Stimulated activated memory B cell treated with anti-CD40 and anti-IgM and Interleukin-4, amounts not matched to agents 10 μg/mL and 1 μg/mL and 100 μg/mL, for 72 hours (primary cell): ENCODE results near the gene ROBO2.

Experiments used
- ATAC-seq: fragments of 150-1000 bp; cut with Tn5 transposase; 2 replicates; pipeline ENCODE4 v1.10.0; 2021
- H3K27ac Mint-ChIP-seq: one replicate; pipeline ENCODE4 v1.8.0; 2022; ENCODE audit warnings: mild to moderate bottlenecking, mixed read lengths
- H3K27me3 Mint-ChIP-seq: one replicate; pipeline ENCODE4 v1.8.0; 2022; ENCODE audit warnings: mixed read lengths
- H3K36me3 Mint-ChIP-seq: one replicate; pipeline ENCODE4 v1.8.0; 2022; ENCODE audit warnings: mixed read lengths
- H3K4me1 Mint-ChIP-seq: one replicate; pipeline ENCODE4 v1.8.0; 2022; ENCODE audit warnings: mixed read lengths
- H3K4me3 Mint-ChIP-seq: one replicate; pipeline ENCODE4 v1.8.0; 2022; ENCODE audit warnings: mild to moderate bottlenecking, moderate library complexity, mixed read lengths
- H3K9me3 Mint-ChIP-seq: one replicate; pipeline ENCODE4 v1.8.0; 2022; ENCODE audit warnings: mixed read lengths

Gene ROBO2

DNA sequence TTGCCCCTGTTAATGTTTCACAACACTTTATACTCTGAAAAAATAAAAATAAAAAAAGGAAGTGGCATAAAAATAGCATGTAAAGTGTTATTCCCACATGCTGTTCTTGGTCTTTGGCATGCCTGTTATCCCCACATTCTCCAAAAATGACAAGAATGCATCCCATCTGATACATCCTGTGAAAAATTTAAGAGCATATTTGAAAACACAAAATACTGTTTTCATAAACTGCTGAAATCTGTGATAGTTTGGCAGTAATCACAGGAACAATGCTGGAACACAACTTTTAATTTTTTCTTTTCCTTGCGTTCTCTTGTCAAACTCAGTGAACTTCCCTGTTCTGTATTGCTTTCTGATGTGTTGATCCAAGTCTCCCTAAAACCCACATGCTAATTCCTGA is 288.8 kb downstream of the ROBO2 start:
- H3K27me3 Mint-ChIP-seq: no peaks in the 10 kb centered on the region
- no peaks in the 10 kb centered on the region for H3K4me1 Mint-ChIP-seq
- H3K27ac Mint-ChIP-seq: no peak overlapping the region
- no peaks in the 10 kb centered on the region for H3K36me3 Mint-ChIP-seq
- no peaks in the 10 kb centered on the region for H3K9me3 Mint-ChIP-seq
- no peak overlapping the region for H3K4me3 Mint-ChIP-seq
- no peak for ATAC-seq

DNA sequence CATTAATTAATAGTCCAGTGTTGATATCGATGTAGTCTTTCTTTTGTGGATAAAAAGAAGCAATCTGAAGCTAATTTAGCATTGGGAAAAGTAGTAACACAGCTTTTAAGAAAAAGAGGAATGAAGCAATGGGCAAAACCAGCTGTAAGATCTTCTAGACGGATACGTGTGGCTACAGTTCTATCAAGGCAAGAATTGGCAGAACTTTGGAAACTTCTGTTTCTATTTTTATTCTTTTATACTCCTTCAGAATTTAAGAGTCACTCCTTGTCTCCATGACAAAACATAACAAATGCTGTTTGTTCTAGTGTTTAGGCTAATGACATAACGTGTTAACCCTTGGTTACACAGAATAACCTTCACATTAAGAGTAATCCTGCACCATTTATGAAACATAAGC is 289.2 kb downstream of the ROBO2 start:
- H3K27ac Mint-ChIP-seq: no peak overlapping the region
- no peak overlapping the region for H3K4me3 Mint-ChIP-seq
- H3K9me3 Mint-ChIP-seq: no peaks in the 10 kb centered on the region
- no peaks in the 10 kb centered on the region for H3K27me3 Mint-ChIP-seq
- no peak for ATAC-seq
- no peaks in the 10 kb centered on the region for H3K36me3 Mint-ChIP-seq
- no peaks in the 10 kb centered on the region for H3K4me1 Mint-ChIP-seq

DNA sequence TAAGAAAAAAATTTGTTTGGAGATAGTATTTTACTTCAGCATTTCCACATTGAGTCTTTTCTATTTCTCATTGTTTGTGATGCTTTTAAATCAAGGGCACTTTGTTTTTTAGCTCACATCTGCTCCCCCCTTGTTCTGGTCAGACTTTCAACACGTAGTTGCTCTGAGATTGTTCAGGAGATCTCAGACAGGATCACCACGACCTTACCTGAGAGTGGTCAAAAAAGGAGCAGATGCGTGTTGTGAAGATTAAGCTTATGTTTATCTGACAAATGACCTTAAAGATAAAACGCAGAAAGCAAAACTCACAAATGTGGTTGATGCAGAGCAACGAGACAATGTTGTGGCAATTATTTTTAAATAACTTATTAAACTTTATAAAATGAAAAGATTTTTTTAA is 298.3 kb downstream of the ROBO2 start:
- no peak for ATAC-seq
- Mint-ChIP-seq H3K27ac (no peak overlapping the region), H3K4me3 (no peak overlapping the region), H3K4me1 (no peaks in the 10 kb centered on the region), H3K27me3 (no peaks in the 10 kb centered on the region), H3K9me3 (no peaks in the 10 kb centered on the region), H3K36me3 (no peaks in the 10 kb centered on the region)

DNA sequence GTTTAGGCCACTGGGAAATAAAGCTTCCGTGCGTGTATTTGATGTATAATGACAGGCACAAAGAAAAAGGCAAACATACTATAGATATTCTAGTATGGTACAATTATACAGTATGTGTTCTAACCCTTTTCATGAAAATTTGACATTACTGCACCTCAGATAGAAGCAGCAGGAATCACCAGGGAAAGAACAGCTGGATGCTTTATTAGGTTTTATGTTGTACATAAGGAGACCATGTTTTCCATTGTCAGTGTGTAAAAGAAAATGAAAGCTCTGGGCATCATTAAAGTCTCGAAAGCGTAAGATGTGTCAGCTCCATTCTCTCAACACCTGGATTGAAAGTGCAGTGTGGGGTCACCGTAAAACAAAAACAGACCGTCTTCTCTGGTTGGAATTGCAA is 302.1 kb downstream of the ROBO2 start:
- Mint-ChIP-seq H3K4me3 (no peak overlapping the region), H3K27ac (no peak overlapping the region), H3K4me1 (no peaks in the 10 kb centered on the region), H3K36me3 (no peaks in the 10 kb centered on the region), H3K27me3 (no peaks in the 10 kb centered on the region), H3K9me3 (peaks cover 3% of the 10 kb centered on the region)
- no peak for ATAC-seq

DNA sequence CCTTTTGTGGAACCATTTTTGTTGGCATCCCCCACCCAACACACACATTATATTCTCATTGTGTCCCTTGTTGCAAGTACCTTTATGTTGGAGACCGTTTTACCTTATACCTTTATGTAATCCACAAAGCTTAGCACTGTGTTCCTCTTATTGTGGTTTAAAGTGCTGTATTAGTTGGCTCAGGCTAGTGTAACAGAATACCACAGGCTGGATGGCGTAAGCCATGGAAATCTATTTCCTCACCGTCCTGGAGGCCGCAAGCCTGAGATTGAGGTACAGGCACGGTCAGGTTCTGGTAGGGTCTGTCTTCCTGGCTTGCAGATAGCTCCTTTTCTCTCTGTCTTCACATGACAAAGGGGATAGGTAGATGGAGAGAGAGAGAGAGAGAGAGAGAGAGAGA is 302.8 kb downstream of the ROBO2 start:
- Mint-ChIP-seq H3K27me3 (no peaks in the 10 kb centered on the region), H3K4me3 (no peak overlapping the region)
- ATAC-seq: no peak

DNA sequence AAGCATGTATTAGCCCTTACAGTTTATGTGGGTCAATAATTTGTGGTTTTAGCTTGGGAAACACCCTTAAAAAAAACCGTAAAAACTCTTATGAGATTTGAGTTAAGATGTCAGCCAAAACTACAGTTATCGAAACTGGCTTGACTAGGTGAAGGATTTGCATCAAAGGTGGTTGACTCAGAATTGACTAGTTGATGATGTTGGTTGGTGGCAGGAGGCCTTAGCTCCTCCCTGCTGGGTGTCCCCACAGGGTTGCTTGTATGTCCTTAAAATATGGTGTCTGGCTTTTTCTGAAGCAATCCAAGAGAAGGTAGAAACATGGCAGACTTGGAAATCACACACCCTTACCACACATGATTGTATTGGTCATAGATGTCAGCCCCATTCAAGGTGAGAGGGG is 305.1 kb downstream of the ROBO2 start:
- Mint-ChIP-seq H3K4me3 (no peak overlapping the region), H3K9me3 (peaks cover 5% of the 10 kb centered on the region), H3K36me3 (no peaks in the 10 kb centered on the region), H3K27ac (no peak overlapping the region), H3K27me3 (no peaks in the 10 kb centered on the region), H3K4me1 (no peaks in the 10 kb centered on the region)
- ATAC-seq: no peak

More for the DNA sequence above, 302.8 kb downstream of the ROBO2 start:
- Mint-ChIP-seq H3K4me1 (no peaks in the 10 kb centered on the region), H3K9me3 (peaks cover 5% of the 10 kb centered on the region), H3K36me3 (no peaks in the 10 kb centered on the region), H3K27ac (no peak overlapping the region)

DNA sequence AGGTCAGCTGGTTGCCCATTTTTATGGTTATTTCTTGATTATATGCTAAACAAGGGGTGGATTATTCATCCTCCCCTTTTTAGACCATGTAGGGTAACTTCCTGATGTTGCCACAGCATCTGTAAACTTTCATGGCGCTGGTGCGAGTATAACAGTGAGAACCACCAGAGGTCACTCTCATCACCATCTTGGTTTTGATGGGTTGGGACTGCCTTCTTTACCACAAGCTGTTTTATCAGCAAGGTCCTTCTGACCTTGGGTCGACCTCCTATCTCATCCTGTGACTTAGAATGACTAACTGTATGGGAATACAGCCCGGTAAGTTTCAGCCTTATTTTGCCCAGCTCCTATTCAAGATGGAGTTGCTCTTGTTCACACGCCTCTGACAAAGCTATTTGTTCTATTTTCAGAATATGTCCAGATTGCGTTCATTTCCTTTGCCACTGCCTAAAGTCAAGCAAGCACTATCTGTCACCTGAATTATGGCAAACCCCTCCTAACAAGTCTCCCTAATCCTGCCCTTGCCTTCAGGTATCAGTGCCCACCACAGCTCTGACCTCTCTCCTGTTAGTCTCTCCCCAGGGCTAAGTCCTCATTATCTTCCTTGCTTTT is 308.5 kb downstream of the ROBO2 start:
- Mint-ChIP-seq H3K4me1 (no peaks in the 10 kb centered on the region), H3K36me3 (no peaks in the 10 kb centered on the region), H3K27ac (no peak overlapping the region), H3K9me3 (peaks cover 5% of the 10 kb centered on the region), H3K27me3 (no peaks in the 10 kb centered on the region), H3K4me3 (no peak overlapping the region)
- no peak for ATAC-seq

DNA sequence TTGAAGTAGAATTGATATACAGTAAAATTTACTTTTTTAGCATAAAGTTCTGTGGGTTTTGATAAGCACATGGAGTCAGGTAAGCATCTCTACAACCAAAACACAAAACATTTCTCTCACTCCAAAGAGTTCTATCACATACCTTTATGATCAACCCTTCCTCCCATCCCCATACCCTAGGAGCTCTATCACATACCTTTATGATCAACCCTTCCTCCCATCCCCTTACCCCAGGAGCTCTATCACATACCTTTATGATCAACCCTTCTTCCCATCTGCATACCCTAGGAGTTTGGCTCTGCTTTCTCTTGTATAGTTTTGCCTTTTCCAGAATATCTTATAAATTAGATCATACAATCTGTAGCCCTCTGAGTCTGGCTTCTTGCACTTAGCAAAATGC is 315.1 kb downstream of the ROBO2 start:
- no peak for ATAC-seq
- H3K4me1 Mint-ChIP-seq: no peaks in the 10 kb centered on the region
- H3K27me3 Mint-ChIP-seq: no peaks in the 10 kb centered on the region
- H3K36me3 Mint-ChIP-seq: no peaks in the 10 kb centered on the region
- H3K4me3 Mint-ChIP-seq: no peak overlapping the region
- H3K27ac Mint-ChIP-seq: no peak overlapping the region
- peaks cover 3% of the 10 kb centered on the region for H3K9me3 Mint-ChIP-seq

DNA sequence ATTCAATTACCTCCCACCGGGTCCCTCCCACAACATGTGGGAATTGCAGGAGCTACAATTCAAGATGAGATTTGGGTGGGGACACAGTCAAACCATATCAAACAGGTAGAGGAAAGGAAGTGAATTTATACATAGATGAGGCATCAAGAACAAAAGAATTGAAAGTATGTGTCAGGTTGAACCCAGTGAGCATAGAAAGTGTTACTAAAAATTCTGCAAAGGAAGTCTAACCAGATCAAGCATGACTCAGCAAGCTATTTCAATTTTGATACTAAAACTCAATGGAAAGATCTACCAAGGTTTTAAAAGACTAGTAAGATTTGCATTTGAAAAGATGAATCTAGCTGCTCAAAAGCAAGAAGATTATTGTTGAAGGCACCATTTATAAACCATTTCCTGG is 323.0 kb downstream of the ROBO2 start:
- no peaks in the 10 kb centered on the region for H3K36me3 Mint-ChIP-seq

DNA sequence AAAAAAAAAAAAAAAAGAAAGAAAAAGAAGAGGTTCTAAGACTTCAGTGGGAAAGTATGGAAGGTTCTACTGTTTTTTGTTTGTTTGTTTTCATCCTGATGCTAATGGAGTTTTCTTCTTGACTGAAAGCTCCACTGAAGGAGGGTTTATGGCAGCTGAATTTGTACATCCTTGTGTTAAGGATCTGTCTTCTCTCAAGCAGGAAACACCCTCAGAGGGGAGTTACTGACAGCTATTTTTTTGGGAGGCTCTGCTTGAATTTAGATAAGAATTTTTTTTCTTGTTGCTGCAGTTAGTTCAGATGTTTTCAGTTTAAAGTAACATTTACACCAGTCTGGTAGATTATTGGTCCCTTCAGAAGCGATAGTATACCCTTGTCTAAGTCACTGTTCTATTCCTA is 325.3 kb downstream of the ROBO2 start:
- Mint-ChIP-seq H3K27ac (no peak overlapping the region), H3K9me3 (peaks cover 6% of the 10 kb centered on the region), H3K27me3 (no peaks in the 10 kb centered on the region), H3K4me3 (no peak overlapping the region), H3K4me1 (no peaks in the 10 kb centered on the region), H3K36me3 (no peaks in the 10 kb centered on the region)
- no peak for ATAC-seq

More for the DNA sequence above, 323.0 kb downstream of the ROBO2 start:
- no peaks in the 10 kb centered on the region for H3K4me1 Mint-ChIP-seq
- no peak overlapping the region for H3K27ac Mint-ChIP-seq
- ATAC-seq: no peak
- no peaks in the 10 kb centered on the region for H3K27me3 Mint-ChIP-seq
- H3K4me3 Mint-ChIP-seq: no peak overlapping the region
- H3K9me3 Mint-ChIP-seq: peaks cover 6% of the 10 kb centered on the region

DNA sequence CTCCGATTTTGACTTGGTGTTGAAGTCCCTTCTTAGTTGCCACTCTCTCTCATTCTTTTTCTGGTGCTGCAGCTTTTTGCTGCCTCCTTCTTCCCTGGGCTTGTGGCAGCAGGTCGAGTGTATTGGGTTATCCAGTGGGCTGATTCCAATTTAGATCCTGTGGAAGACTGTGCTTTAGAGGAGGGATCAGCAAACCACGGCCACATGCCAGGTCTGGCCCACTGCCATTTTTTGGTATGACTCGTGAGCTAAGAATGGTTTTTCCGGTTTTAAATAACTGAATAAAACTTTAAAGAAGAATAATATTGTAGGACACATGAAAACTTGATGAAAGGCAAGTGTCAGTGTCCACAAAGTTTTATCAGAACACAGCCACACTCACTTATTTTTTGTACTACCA is 330.5 kb downstream of the ROBO2 start:
- no peak overlapping the region for H3K4me3 Mint-ChIP-seq
- peaks cover 9% of the 10 kb centered on the region for H3K9me3 Mint-ChIP-seq
- H3K36me3 Mint-ChIP-seq: no peaks in the 10 kb centered on the region
- no peak overlapping the region for H3K27ac Mint-ChIP-seq
- H3K4me1 Mint-ChIP-seq: no peaks in the 10 kb centered on the region
- ATAC-seq: no peak
- no peaks in the 10 kb centered on the region for H3K27me3 Mint-ChIP-seq

DNA sequence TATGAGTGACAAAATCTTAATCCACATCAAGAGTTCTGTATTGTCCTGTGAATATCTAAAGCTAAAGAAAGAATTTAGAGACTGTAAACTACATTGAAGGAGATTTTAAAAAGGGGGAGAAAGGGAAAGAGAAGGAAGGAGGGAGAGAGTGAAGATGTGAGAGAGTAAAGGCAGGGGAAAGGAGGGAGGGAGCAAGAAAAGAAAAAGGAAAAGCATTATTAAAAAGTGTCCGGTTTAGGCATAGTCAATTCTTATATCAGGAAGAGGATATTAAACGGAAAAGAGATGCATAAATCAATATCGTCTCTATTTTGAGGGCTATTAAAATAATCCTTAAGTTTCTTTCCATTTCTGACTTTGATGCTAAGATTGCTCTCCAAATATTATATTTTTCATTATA is 332.1 kb downstream of the ROBO2 start:
- Mint-ChIP-seq H3K4me3 (no peak overlapping the region), H3K27me3 (no peaks in the 10 kb centered on the region), H3K27ac (no peak overlapping the region)

DNA sequence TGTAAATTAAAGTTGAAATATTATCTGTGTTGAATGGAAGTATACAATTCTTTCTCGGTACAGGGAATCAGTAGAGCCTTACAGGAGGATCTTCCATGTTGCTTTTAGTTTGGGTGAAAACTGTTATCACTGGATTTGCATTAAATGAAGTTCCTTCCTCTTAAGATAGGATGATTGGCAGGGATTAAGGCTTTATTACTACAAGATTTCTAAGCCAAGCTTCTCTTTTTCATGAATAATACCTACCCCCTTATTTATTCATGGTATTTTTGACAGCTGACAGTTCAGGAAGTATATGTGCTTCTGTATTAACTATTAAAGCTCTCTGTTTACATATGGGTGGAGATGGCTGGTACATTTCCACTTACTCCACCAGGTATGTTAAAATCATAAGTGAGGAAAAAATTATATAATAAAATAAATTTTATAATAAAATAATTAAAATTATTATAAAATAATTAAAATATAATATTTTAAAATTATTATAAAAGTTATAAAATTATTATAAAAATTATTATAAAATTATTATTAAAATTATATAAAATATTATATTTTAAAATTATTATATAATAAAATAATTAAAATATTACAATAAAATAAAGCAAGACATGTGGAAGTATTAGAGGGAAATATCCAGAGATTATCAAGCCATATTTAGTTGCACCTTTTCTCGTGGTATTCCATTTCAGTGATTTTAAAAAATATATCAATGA is 332.9 kb downstream of the ROBO2 start:
- H3K4me3 Mint-ChIP-seq: no peak overlapping the region
- peaks cover 6% of the 10 kb centered on the region for H3K9me3 Mint-ChIP-seq
- no peaks in the 10 kb centered on the region for H3K36me3 Mint-ChIP-seq
- no peaks in the 10 kb centered on the region for H3K4me1 Mint-ChIP-seq
- ATAC-seq: no peak
- no peak overlapping the region for H3K27ac Mint-ChIP-seq
- H3K27me3 Mint-ChIP-seq: no peaks in the 10 kb centered on the region

More for the DNA sequence above, 332.1 kb downstream of the ROBO2 start:
- no peaks in the 10 kb centered on the region for H3K36me3 Mint-ChIP-seq
- peaks cover 6% of the 10 kb centered on the region for H3K9me3 Mint-ChIP-seq
- ATAC-seq: no peak
- H3K4me1 Mint-ChIP-seq: no peaks in the 10 kb centered on the region

DNA sequence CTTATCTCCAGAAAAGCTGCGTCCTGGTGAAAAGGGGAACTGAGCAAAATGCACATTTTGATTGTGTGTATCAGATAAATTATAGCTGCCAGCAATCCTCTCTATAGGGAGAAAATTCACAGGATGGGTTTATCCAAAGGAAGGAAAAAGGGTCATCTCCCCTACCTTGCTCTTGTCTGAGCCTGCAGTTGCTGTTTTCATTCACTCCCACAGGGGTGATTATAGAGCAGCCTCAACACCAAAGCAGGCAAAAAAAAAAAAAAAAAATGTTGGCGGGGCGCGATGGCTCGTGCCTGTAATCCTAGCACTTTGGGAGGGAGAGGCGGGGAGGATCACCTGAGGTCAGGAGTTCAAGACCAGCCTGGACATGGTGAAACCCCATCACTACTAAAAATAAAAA is 333.7 kb downstream of the ROBO2 start:
- Mint-ChIP-seq H3K36me3 (no peaks in the 10 kb centered on the region), H3K27ac (no peak overlapping the region), H3K4me1 (no peaks in the 10 kb centered on the region), H3K4me3 (no peak overlapping the region), H3K9me3 (peaks cover 6% of the 10 kb centered on the region), H3K27me3 (no peaks in the 10 kb centered on the region)
- no peak for ATAC-seq

DNA sequence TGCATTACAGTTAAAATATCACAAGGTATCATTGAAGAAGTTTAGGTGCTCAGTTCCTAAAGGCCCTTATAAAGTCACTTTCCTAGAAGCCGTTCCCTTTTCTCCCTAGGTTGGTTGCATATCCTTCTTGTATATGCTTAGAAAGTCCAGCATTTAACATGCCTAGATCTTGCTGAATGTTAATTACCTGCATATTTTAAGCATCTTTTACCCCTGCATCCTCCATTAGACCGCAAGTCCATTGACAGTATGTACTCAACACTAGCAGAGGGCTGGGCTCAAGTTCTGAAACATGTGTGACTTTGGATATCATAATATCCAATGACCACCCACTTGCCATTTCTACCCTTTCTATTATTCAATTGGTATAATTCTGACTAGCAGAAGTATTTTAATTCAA is 336.6 kb downstream of the ROBO2 start:
- H3K36me3 Mint-ChIP-seq: no peaks in the 10 kb centered on the region
- ATAC-seq: no peak
- H3K9me3 Mint-ChIP-seq: peaks cover 7% of the 10 kb centered on the region
- H3K4me1 Mint-ChIP-seq: no peaks in the 10 kb centered on the region
- H3K4me3 Mint-ChIP-seq: no peak overlapping the region
- no peak overlapping the region for H3K27ac Mint-ChIP-seq
- no peaks in the 10 kb centered on the region for H3K27me3 Mint-ChIP-seq

DNA sequence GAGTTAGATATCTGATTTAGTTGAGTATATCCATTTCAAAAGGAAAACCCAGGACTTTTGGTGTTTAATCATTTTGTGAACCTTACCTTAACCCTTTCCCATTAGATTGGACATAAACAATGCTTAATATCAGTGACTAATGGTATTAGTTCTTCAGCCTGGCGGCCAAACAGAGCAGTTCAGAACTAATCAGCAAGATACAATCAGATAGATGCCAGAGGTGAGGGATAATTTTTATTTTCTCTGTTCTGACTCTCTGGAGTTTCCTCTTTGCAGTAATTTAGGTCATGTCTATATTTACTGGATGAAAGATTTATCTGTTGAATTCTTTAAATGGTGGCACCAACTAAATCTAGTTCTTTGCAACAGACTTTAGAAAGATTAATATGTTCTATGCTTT is 337.8 kb downstream of the ROBO2 start:
- no peak overlapping the region for H3K4me3 Mint-ChIP-seq
- no peaks in the 10 kb centered on the region for H3K4me1 Mint-ChIP-seq
- no peaks in the 10 kb centered on the region for H3K27me3 Mint-ChIP-seq
- H3K9me3 Mint-ChIP-seq: peaks cover 3% of the 10 kb centered on the region
- H3K36me3 Mint-ChIP-seq: no peaks in the 10 kb centered on the region
- no peak overlapping the region for H3K27ac Mint-ChIP-seq
- ATAC-seq: no peak
